SK-N-MC (cell line): ENCODE measurements around the gene MGAT5.

ENCODE experiments used
- DNase-seq: peaks from one replicate; pipeline ENCODE4 v3.0.0-alpha.2; 2011; ENCODE audit warnings: low read depth, low spot score
- H3K27ac ChIP-seq: fragments of 200-600 bp; sonication (generic); 2 replicates; pipeline ENCODE4 v1.5.1; 2016; ENCODE audit warnings: mixed run types
- H3K36me3 ChIP-seq: fragments of 200-600 bp; sonication (generic); 2 replicates; pipeline ENCODE4 v1.6.1; 2017; ENCODE audit warnings: antibody characterized with exemption, low read length, mixed read lengths; ENCODE audit not compliant: insufficient read depth
- H3K4me3 ChIP-seq: fragments of 200-600 bp; sonication (generic); 2 replicates; pipeline ENCODE4 v1.5.1; 2016
- H3K9ac ChIP-seq: fragments of 200-600 bp; sonication (generic); 2 replicates; pipeline ENCODE4 v1.8.0; 2017; ENCODE audit warnings: mixed run types, mixed read lengths; ENCODE audit not compliant: insufficient read length
- H3K9me3 ChIP-seq: fragments of 200-600 bp; sonication (generic); 2 replicates; pipeline ENCODE4 v1.6.1; 2017; ENCODE audit warnings: low read depth, mild to moderate bottlenecking, antibody characterized with exemption, low read length, moderate library complexity, mixed read lengths
- EZH2 ChIP-seq: fragments of 200-600 bp; sonication (generic); IDR thresholded peaks from one replicate; pipeline ENCODE4 v1.6.1; 2017; ENCODE audit warnings: antibody characterized with exemption
- FOXP2 ChIP-seq: optimal IDR thresholded peaks from 2 replicates; pipeline ENCODE3; 2011; ENCODE audit warnings: mild to moderate bottlenecking, moderate library complexity; ENCODE audit not compliant: insufficient read depth; ENCODE audit errors: extremely low read length, control extremely low read depth
- POLR2AphosphoS5 ChIP-seq: IDR thresholded peaks from 2 replicates; pipeline ENCODE4 v1.6.1; 2012; ENCODE audit warnings: mild to moderate bottlenecking, low read depth, low read length, borderline replicate concordance

MGAT5 gene

DNA sequence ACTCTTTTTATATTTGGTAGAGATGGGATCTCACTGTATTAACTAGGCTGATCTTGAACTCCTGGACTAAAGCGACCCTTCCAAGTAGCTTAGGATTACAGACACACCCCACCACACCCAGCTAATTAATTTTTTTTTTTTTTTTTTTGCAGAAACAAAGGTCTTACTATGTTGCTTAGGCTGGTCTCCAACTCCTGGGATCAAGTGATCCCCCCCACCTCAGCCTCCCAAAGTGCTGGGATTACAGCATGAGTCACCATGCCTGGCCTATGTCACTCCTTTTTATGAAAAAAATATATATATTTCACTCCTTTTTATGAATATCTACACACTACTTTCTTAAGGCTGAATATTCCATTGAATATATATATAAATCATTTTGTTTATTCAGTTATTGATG lies 162.8 kb downstream of the MGAT5 start:
- TF ChIP-seq EZH2 = no peak
- no peak for TF ChIP-seq FOXP2
- no peak for TF ChIP-seq POLR2AphosphoS5
- DNase-seq = no peak

DNA sequence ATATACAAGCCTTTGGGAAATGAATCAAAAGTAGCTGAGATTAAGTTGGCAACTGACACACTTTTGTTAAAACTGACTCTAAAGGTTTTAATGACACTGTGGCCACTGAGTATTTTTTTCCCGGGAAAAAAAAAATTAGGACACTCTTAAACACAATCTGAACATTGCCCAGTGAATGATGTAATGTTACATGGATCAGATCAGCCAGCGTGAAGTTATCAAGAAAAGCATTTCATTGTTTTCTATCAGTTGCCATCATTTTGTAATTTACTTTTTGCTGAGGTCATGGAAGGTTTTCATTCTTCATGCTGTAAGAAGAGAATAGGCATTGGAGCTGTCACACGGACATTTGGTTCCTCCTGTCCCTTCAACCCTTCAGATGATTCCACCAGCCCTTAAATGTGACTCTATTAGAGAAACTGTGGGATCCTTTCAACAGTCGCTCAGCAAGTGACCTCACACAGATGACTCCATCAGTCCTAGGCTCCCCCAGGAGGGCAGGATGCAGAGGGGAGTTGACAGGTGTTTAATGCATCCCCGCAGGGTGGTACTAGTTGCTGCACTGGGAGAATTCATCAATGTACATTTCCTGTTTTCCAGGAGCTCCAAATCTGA lies 164.2 kb downstream of the MGAT5 start:
- no peak for TF ChIP-seq FOXP2
- TF ChIP-seq POLR2AphosphoS5 = no peak
- TF ChIP-seq EZH2 = no peak
- H3K36me3 ChIP-seq = no peaks in the 10 kb centered on the region
- DNase-seq = no peak
- H3K9ac ChIP-seq = no peak overlapping the region
- no peaks in the 10 kb centered on the region for H3K9me3 ChIP-seq
- no peak overlapping the region for H3K4me3 ChIP-seq
- no peak overlapping the region for H3K27ac ChIP-seq

More for the DNA sequence above, 162.8 kb downstream of the MGAT5 start:
- no peak overlapping the region for H3K4me3 ChIP-seq
- H3K36me3 ChIP-seq = no peaks in the 10 kb centered on the region
- no peaks in the 10 kb centered on the region for H3K9me3 ChIP-seq
- no peak overlapping the region for H3K9ac ChIP-seq
- H3K27ac ChIP-seq = no peak overlapping the region

DNA sequence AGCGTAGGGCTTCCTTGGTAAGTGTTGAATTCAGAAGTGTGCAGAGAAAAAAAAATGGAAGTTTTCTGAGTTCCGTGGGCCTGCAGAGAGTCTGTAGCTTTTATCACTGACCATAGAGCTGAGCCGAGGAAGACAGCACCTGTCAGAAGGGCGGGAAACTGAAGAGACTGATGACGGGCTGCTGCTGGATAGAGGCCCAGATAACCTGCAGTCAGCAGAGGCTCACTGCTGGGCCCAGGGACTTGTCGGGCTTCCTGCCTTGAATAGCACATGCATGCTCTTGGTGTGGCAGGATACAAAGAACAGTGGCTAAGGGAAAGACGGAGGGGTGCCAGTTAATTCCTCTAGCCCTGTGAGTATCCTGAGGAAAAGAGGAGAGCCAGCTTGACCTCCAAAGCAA lies 166.4 kb downstream of the MGAT5 start:
- Histone ChIP-seq H3K4me3 (no peak overlapping the region), H3K9me3 (no peaks in the 10 kb centered on the region), H3K27ac (no peak overlapping the region), H3K9ac (no peak overlapping the region), H3K36me3 (no peaks in the 10 kb centered on the region)
- TF ChIP-seq POLR2AphosphoS5 = no peak
- DNase-seq = no peak

DNA sequence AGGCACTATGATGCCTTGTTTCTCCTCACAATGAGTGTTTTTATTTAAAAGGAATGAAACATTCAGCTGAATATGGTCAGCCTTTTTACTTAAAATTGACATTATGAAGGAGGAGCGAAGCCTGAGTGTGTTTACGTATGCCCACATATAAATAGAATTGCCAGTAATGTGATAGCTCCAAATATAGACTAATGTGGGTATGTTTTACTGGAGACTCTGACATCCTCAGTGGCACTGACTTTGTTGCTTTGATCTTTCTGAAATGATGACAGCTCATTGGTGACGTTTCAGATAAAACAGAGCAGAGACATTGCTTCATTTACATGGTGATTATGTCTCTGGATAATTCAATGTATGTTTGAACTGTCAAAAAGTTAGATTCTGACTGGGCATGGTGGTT lies 167.0 kb downstream of the MGAT5 start:
- Histone ChIP-seq H3K36me3 (no peaks in the 10 kb centered on the region), H3K4me3 (no peak overlapping the region), H3K9me3 (no peaks in the 10 kb centered on the region), H3K27ac (no peak overlapping the region), H3K9ac (no peak overlapping the region)
- DNase-seq = no peak
- no peak for TF ChIP-seq POLR2AphosphoS5
- TF ChIP-seq FOXP2 = no peak
- no peak for TF ChIP-seq EZH2

DNA sequence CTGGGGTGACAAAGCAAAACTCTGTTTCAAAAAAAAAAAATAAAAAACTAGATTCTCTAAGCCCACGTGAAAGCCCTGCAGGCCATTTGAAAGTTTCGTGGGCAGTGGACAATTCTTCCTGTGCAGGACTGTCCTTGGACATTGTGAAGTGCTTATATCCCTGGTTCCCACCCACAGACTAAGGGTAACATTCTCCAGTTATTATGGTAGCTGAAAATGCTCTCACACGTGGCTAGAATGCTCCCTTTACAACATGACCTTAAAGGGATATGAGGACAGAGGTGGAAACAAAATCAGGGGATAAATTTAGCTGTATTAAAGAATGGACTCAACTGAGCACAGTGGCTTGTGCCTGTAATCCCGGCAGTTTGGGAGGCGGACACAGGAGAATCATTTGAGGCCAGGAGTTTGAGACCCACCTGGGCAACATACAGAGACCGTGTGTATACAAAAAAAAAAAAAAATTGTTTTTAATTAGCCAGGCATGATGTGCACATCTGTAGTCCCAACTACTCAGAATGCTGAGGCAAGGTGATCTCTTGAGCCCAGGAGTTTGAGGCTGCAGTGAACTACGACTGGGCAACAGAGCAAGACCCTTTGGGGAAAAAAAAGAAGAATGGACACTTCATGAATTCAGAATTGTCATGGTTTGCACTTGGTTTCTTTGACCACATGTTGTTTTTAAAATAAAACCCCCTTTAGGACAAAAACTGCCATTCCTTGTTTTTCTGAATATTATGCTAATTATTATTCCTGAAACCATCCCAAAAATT lies 167.9 kb downstream of the MGAT5 start:
- no peak overlapping the region for H3K4me3 ChIP-seq
- no peak overlapping the region for H3K9ac ChIP-seq
- H3K9me3 ChIP-seq = no peaks in the 10 kb centered on the region
- H3K27ac ChIP-seq = no peak overlapping the region
- no peak for DNase-seq
- H3K36me3 ChIP-seq = no peaks in the 10 kb centered on the region
- TF ChIP-seq POLR2AphosphoS5 (no peak), EZH2 (no peak), FOXP2 (no peak)

DNA sequence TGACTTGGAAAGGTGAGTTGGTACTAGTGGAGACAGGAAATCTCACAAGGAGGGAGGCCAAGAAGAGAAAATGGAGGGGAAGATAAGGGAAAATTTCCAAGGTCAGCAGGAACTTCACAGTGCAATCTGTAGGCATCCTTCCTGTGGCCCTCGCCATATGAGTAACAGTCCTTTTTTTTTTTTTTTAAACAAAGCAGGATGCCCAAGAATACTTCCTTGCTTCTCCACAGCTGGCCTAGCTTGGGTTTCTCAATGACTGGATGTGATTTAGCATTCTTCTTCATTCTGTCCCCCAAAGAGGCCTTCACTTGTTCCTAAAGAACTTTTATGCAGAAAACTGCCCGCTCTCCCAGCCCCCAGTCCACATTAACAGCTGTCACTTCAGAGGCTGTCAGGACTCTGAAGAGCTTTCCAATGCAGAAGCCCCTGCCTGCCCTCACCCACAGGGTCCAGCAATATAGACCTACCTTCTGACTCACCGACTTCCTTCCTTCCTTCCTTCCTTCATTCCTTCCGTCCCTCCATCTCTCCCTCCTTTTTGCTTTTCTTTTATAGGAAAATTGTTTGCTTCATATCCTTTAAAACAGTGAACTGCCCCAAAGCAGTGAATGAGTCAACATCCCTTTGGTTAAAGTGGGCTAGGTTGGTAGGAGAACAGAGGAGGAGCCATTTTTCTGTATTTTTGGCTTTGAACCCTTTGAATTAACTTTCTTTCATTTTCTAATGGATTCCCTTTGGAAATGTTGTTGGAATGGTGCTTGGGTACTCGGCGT lies 172.0 kb downstream of the MGAT5 start:
- H3K9ac ChIP-seq = no peak overlapping the region
- DNase-seq = no peak
- H3K4me3 ChIP-seq = no peak overlapping the region
- no peaks in the 10 kb centered on the region for H3K9me3 ChIP-seq
- TF ChIP-seq FOXP2 (no peak), EZH2 (no peak), POLR2AphosphoS5 (no peak)
- no peak overlapping the region for H3K27ac ChIP-seq
- no peaks in the 10 kb centered on the region for H3K36me3 ChIP-seq

DNA sequence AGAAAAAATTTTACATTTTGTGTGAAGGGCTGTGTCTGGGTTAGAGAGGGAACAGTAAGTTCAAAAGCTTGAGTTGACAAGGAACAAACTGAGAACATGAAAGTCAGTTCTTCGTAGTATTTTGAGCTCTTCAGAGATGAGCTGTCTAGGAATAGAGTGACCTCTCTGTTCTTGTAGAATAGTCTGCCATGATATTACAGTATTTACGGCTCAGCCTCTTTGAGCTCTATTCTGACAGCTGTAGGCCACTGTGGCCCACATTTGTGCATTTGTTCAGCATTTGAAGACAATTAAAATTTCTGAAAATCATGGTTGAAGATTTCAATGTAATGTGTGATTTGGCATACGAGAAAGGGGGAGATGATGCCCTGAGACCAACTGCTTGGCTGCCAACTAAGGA lies 172.8 kb downstream of the MGAT5 start:
- DNase-seq = no peak
- no peaks in the 10 kb centered on the region for H3K36me3 ChIP-seq
- H3K9ac ChIP-seq = no peak overlapping the region
- no peak for TF ChIP-seq FOXP2
- TF ChIP-seq EZH2 = no peak
- TF ChIP-seq POLR2AphosphoS5 = no peak
- no peaks in the 10 kb centered on the region for H3K9me3 ChIP-seq
- H3K27ac ChIP-seq = no peak overlapping the region
- no peak overlapping the region for H3K4me3 ChIP-seq

DNA sequence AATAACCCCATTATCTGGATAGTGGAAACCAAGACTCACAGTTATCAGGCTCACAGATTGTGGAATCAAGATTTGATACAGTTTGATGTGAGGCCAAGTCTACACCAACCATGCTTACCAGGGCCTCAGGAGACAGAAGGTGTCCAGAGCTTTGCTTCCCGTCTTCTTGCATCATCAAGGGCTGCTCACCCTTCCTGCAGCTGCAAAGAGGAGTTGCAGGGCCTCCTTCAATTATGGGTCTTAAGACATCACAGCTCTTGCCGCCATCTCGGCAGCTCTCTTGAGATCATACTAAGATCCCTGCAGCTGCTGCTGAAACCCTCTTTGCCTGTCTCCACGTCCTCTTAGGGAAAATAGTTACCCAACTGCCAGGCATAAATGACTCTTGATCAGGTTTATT lies 176.0 kb downstream of the MGAT5 start:
- Histone ChIP-seq H3K9ac (no peak overlapping the region), H3K36me3 (no peaks in the 10 kb centered on the region), H3K27ac (no peak overlapping the region), H3K9me3 (no peaks in the 10 kb centered on the region), H3K4me3 (no peak overlapping the region)
- DNase-seq = no peak
- TF ChIP-seq POLR2AphosphoS5 = no peak
- TF ChIP-seq EZH2 = no peak
- TF ChIP-seq FOXP2 = no peak
